Stimulated activated CD8-positive, alpha-beta memory T cell treated with anti-CD3 and anti-CD28 coated beads, Interleukin-12 subunit alpha, Interleukin-12 subunit beta, amount 100 ng/mL, for 24 hours (primary cell): ENCODE data around the gene ZFP28.

Source experiments
- DNase-seq: peaks from one replicate; pipeline ENCODE4 v3.0.0-alpha.2; 2020; ENCODE audit errors: extremely low read depth

Gene ZFP28

DNA sequence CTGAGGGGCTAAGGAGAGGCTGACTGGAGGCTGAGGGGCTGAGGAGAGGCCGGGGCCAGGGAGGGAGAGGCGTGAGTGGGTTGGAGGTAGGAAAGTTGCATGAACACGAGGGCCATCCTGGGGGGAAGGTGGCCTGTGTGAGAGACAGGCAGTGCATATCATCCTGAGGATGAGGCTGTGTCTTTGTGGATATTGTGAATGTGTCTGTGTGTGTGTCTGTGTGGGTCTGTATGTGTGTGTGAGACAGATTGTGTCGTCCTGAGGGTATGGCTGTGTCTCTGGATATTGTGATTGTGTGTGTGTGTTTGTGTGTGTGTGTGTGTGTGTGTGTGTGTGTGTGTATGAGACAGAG, 56.8 kb downstream of the ZFP28 start:
- no peak for DNase-seq

DNA sequence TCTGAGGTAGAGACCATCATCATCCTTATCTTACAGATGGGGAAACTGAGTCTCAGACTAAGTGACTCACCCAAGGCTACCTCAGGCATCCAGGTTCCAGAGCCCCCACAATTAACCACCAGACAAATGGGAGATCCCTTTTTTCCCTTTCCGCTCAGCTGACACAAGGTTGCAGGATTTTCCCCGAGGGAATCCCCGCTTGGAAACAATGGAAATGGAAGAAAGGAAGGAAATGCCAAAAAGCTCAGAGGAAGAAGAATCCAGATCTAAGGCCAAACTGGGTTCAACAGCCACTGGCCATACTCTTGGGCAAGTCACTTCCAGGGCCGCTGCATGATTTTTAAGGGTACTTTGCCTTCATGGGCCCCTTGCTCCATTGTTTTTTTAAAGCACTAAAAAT, 57.9 kb downstream of the ZFP28 start:
- DNase-seq, result no peak

DNA sequence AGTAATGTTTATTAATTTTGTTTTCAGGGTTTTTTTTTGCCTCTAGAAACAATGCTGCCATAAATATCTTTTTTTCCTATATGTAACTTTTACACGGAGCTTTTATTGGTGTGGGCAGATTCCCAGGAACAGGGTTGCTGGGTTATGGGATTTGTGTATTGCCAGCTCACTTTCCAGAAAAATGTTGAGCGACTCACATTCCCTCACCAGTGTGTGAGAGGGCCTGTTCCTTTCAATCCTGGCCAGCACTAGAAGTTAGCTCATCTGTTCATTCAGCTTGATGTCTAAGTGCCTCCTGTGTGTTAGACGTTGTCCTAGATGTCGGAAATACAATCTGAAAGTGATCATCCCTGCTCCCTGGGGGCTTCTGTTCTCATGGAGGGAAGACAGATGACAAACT, 58.9 kb downstream of the ZFP28 start:
- DNase-seq, result no peak

GRCh38 chr19:56601375-56601774, 62.6 kb downstream of the ZFP28 start:
- no peak for DNase-seq

GRCh38 chr19:56603829-56604228, 65.1 kb downstream of the ZFP28 start:
- no peak for DNase-seq
